ENCODE results near the gene RUFY1. TPM values are rescaled to one million over a fixed set of nuclear protein-coding genes. Genes with fewer than 3 reads are reported as not detected.
"Not testable (repeated sequence)": the region's sequence is repeated elsewhere in the genome, so short reads cannot be mapped to it uniquely, and the experiment has no call there.

Gene RUFY1
- total RNA-seq, 2 experiments from 2014 or later, result 35.8 to 47.7 TPM

- intact Hi-C loops (cut with micrococcal nuclease; ENCODE audit: unreplicated experiment), result loop anchor here (2.0 kb wide), 1 partner anchor 26 kb away; no protein-coding TSS in a partner anchor
- H3K4me3 ChIP-seq (ENCODE audit: low read depth, low read length, poor library complexity, severe bottlenecking); H3K79me2 ChIP-seq (ENCODE audit: insufficient read depth, low read depth, low read length); H3K9me3 ChIP-seq (ENCODE audit: low read length); POLR2A ChIA-PET; H3K36me3 ChIP-seq (ENCODE audit: insufficient read depth, low read length); H2AFZ ChIP-seq (ENCODE audit: low read length); H3K9me2 ChIP-seq (ENCODE audit: insufficient read depth, low read length); CTCF ChIA-PET (ENCODE audit: unreplicated experiment); H3K4me1 ChIP-seq (ENCODE audit: insufficient read depth, low read length, poor library complexity, severe bottlenecking); H3K4me2 ChIP-seq (ENCODE audit: low read length); H4K20me1 ChIP-seq (ENCODE audit: insufficient read depth, low read length); DNase-seq (ENCODE audit: low spot score); H3K27ac ChIP-seq (ENCODE audit: low read depth, low read length, poor library complexity, severe bottlenecking); BruUV-seq (replicated peaks): not testable (repeated sequence)
These were observed 88.9 kb downstream of the RUFY1 start for GRCh38 chr5:179639296-179639695.

GRCh38 chr5:179641745-179642144, 91.4 kb downstream of the RUFY1 start:
- H3K4me3 ChIP-seq (ENCODE audit: low read depth, low read length, poor library complexity, severe bottlenecking); H3K4me2 ChIP-seq (ENCODE audit: low read length); H4K20me1 ChIP-seq (ENCODE audit: insufficient read depth, low read length); BruUV-seq (replicated peaks); H3K9me3 ChIP-seq (ENCODE audit: low read length); H3K4me1 ChIP-seq (ENCODE audit: insufficient read depth, low read length, poor library complexity, severe bottlenecking); H2AFZ ChIP-seq (ENCODE audit: low read length); H3K79me2 ChIP-seq (ENCODE audit: insufficient read depth, low read depth, low read length); H3K9me2 ChIP-seq (ENCODE audit: insufficient read depth, low read length); intact Hi-C loops (cut with micrococcal nuclease; ENCODE audit: unreplicated experiment); DNase-seq (ENCODE audit: low spot score); H3K27ac ChIP-seq (ENCODE audit: low read depth, low read length, poor library complexity, severe bottlenecking); POLR2A ChIA-PET; H3K36me3 ChIP-seq (ENCODE audit: insufficient read depth, low read length); CTCF ChIA-PET (ENCODE audit: unreplicated experiment): not testable (repeated sequence)

GRCh38 chr5:179642626-179643025, 92.3 kb downstream of the RUFY1 start:
- DNase-seq (ENCODE audit: low spot score); H3K9me3 ChIP-seq (ENCODE audit: low read length); CTCF ChIA-PET (ENCODE audit: unreplicated experiment); H3K36me3 ChIP-seq (ENCODE audit: insufficient read depth, low read length); H2AFZ ChIP-seq (ENCODE audit: low read length); intact Hi-C loops (cut with micrococcal nuclease; ENCODE audit: unreplicated experiment); H3K4me2 ChIP-seq (ENCODE audit: low read length); H3K4me3 ChIP-seq (ENCODE audit: low read depth, low read length, poor library complexity, severe bottlenecking); H4K20me1 ChIP-seq (ENCODE audit: insufficient read depth, low read length); H3K4me1 ChIP-seq (ENCODE audit: insufficient read depth, low read length, poor library complexity, severe bottlenecking); H3K79me2 ChIP-seq (ENCODE audit: insufficient read depth, low read depth, low read length); H3K9me2 ChIP-seq (ENCODE audit: insufficient read depth, low read length); POLR2A ChIA-PET; BruUV-seq (replicated peaks); H3K27ac ChIP-seq (ENCODE audit: low read depth, low read length, poor library complexity, severe bottlenecking): not testable (repeated sequence)

GRCh38 chr5:179643141-179643920, 93.0 kb downstream of the RUFY1 start:
- H3K27ac ChIP-seq (ENCODE audit: low read depth, low read length, poor library complexity, severe bottlenecking); H2AFZ ChIP-seq (ENCODE audit: low read length); H3K79me2 ChIP-seq (ENCODE audit: insufficient read depth, low read depth, low read length); H3K36me3 ChIP-seq (ENCODE audit: insufficient read depth, low read length); DNase-seq (ENCODE audit: low spot score); H3K4me1 ChIP-seq (ENCODE audit: insufficient read depth, low read length, poor library complexity, severe bottlenecking); BruUV-seq (replicated peaks); H3K9me2 ChIP-seq (ENCODE audit: insufficient read depth, low read length); H3K9me3 ChIP-seq (ENCODE audit: low read length); H4K20me1 ChIP-seq (ENCODE audit: insufficient read depth, low read length); CTCF ChIA-PET (ENCODE audit: unreplicated experiment); POLR2A ChIA-PET; H3K4me3 ChIP-seq (ENCODE audit: low read depth, low read length, poor library complexity, severe bottlenecking); intact Hi-C loops (cut with micrococcal nuclease; ENCODE audit: unreplicated experiment); H3K4me2 ChIP-seq (ENCODE audit: low read length): not testable (repeated sequence)

GRCh38 chr5:179644766-179645165, 94.4 kb downstream of the RUFY1 start:
- H3K27ac ChIP-seq (ENCODE audit: low read depth, low read length, poor library complexity, severe bottlenecking); H3K36me3 ChIP-seq (ENCODE audit: insufficient read depth, low read length); H2AFZ ChIP-seq (ENCODE audit: low read length); H3K79me2 ChIP-seq (ENCODE audit: insufficient read depth, low read depth, low read length); H4K20me1 ChIP-seq (ENCODE audit: insufficient read depth, low read length); H3K9me3 ChIP-seq (ENCODE audit: low read length); H3K4me1 ChIP-seq (ENCODE audit: insufficient read depth, low read length, poor library complexity, severe bottlenecking); BruUV-seq (replicated peaks); H3K9me2 ChIP-seq (ENCODE audit: insufficient read depth, low read length); CTCF ChIA-PET (ENCODE audit: unreplicated experiment); H3K4me2 ChIP-seq (ENCODE audit: low read length); DNase-seq (ENCODE audit: low spot score); H3K4me3 ChIP-seq (ENCODE audit: low read depth, low read length, poor library complexity, severe bottlenecking); intact Hi-C loops (cut with micrococcal nuclease; ENCODE audit: unreplicated experiment): not testable (repeated sequence)
- POLR2A ChIA-PET, result interaction anchor here (0.5 kb wide), 1 partner anchor 37 kb away, joined by 6 read pairs; no protein-coding TSS in a partner anchor

All from OCI-LY7 (cell line).